GM23338 (cell line): ENCODE data around the gene TMEM63B. TPM values are rescaled to one million over a fixed set of nuclear protein-coding genes. Genes with fewer than 3 reads are reported as not detected.

Experiments
- ATAC-seq: fragments of 200-7000 bp; cut with Tn5 transposase; 3 replicates; pipeline ENCODE4 v1.9.1; 2020
- DNase-seq: peaks from one replicate; pipeline ENCODE4 v3.0.0-alpha.2; 2015; ENCODE audit warnings: low spot score
- H2AFZ ChIP-seq: fragments of 200-600 bp; sonication (generic); 2 replicates; pipeline ENCODE4 v1.8.0; 2016; ENCODE audit warnings: antibody characterized with exemption, mild to moderate bottlenecking, moderate library complexity
- H3F3A ChIP-seq: fragments of 200-600 bp; sonication (generic); replicated peaks from 2 replicates; pipeline ENCODE4 v1.8.0; 2017; ENCODE audit warnings: antibody characterized with exemption, mixed run types, low read depth
- H3K27ac ChIP-seq: fragments of 200-600 bp; sonication (generic); 2 replicates; pipeline ENCODE4 v1.6.1; 2016; ENCODE audit warnings: low read depth
- H3K27me3 ChIP-seq: fragments of 200-600 bp; sonication (generic); 2 replicates; pipeline ENCODE4 v1.8.0; 2016; ENCODE audit warnings: mild to moderate bottlenecking, mixed run types, moderate library complexity; ENCODE audit not compliant: insufficient read depth
- H3K36me3 ChIP-seq: fragments of 200-600 bp; sonication (generic); 2 replicates; pipeline ENCODE4 v1.8.0; 2016; ENCODE audit warnings: mild to moderate bottlenecking; ENCODE audit not compliant: insufficient read depth
- H3K4me1 ChIP-seq: fragments of 200-600 bp; sonication (generic); 2 replicates; pipeline ENCODE4 v1.8.0; 2016; ENCODE audit warnings: mild to moderate bottlenecking, moderate library complexity; ENCODE audit not compliant: insufficient read depth
- H3K4me2 ChIP-seq: fragments of 200-600 bp; sonication (generic); 2 replicates; pipeline ENCODE4 v1.7.1; 2017; ENCODE audit warnings: mixed run types
- H3K4me3 ChIP-seq: fragments of 200-600 bp; sonication (generic); 2 replicates; pipeline ENCODE4 v1.6.1; 2016; ENCODE audit warnings: mixed run types
- H3K79me2 ChIP-seq: fragments of 200-600 bp; sonication (generic); replicated peaks from 2 replicates; pipeline ENCODE4 v1.8.0; 2017; ENCODE audit warnings: mild to moderate bottlenecking; ENCODE audit not compliant: insufficient read depth
- H3K9me2 ChIP-seq: fragments of 200-600 bp; sonication (generic); 2 replicates; pipeline ENCODE4 v1.8.0; 2017; ENCODE audit not compliant: insufficient read depth
- H4K20me1 ChIP-seq: fragments of 200-600 bp; sonication (generic); replicated peaks from 2 replicates; pipeline ENCODE4 v1.8.0; 2017; ENCODE audit warnings: mild to moderate bottlenecking; ENCODE audit not compliant: insufficient read depth
- H3K27ac Mint-ChIP-seq: 2 replicates; pipeline ENCODE4 v1.8.0; 2020; ENCODE audit warnings: inconsistent platforms, mild to moderate bottlenecking, moderate library complexity, mixed read lengths
- H3K27me3 Mint-ChIP-seq: 3 replicates; pipeline ENCODE4 v1.8.0; 2022; ENCODE audit warnings: low read depth, mild to moderate bottlenecking, moderate library complexity, mixed read lengths, inconsistent platforms; ENCODE audit not compliant: insufficient read depth, poor library complexity
- H3K36me3 Mint-ChIP-seq: 3 replicates; pipeline ENCODE4 v1.8.0; 2021; ENCODE audit warnings: low read depth, mild to moderate bottlenecking, inconsistent platforms, moderate library complexity, mixed read lengths
- H3K4me1 Mint-ChIP-seq: 3 replicates; pipeline ENCODE4 v1.8.0; 2020; ENCODE audit warnings: mild to moderate bottlenecking, inconsistent platforms, mixed read lengths
- H3K4me3 Mint-ChIP-seq: 3 replicates; pipeline ENCODE4 v1.8.0; 2021; ENCODE audit warnings: moderate library complexity, mild to moderate bottlenecking, inconsistent platforms, mixed read lengths
- H3K9me3 Mint-ChIP-seq: 3 replicates; pipeline ENCODE4 v1.8.0; 2020; ENCODE audit warnings: moderate library complexity, mild to moderate bottlenecking, inconsistent platforms, mixed read lengths
- EZH2 ChIP-seq: fragments of 200-600 bp; sonication (generic); IDR thresholded peaks from one replicate; pipeline ENCODE4 v1.8.0; 2017; ENCODE audit warnings: antibody characterized with exemption, mild to moderate bottlenecking, low read depth; ENCODE audit not compliant: unreplicated experiment
- EZH2phosphoT487 ChIP-seq: fragments of 200-600 bp; sonication (generic); IDR thresholded peaks from one replicate; pipeline ENCODE4 v1.8.1; 2018; ENCODE audit warnings: antibody characterized with exemption; ENCODE audit not compliant: unreplicated experiment
- JUNB ChIP-seq: IDR thresholded peaks from one replicate; pipeline ENCODE4 v1.6.1; 2016; ENCODE audit warnings: antibody characterized with exemption; ENCODE audit not compliant: unreplicated experiment
- POLR2AphosphoS5 ChIP-seq: IDR thresholded peaks from 2 replicates; pipeline ENCODE4 v1.6.1; 2016; ENCODE audit warnings: antibody characterized with exemption, low read depth
- ZNF331 ChIP-seq: fragments of 250-450 bp; sonication (Bioruptor Pico); IDR thresholded peaks from 2 replicates; pipeline ENCODE4 v1.5.0; 2020; ENCODE audit warnings: low read depth, mild to moderate bottlenecking, moderate library complexity
- ZNF462 ChIP-seq: fragments of 250-450 bp; sonication (Bioruptor Pico); IDR thresholded peaks from 2 replicates; pipeline ENCODE4 v1.5.0; 2020; ENCODE audit warnings: mild to moderate bottlenecking, moderate library complexity
- polyA plus RNA-seq: library from polyadenylated mRNA; unstranded; fragments of >200 nt; fragmentation: Nextera tagmentation; extraction: Ambion mirVana; gene quantifications from 2 replicates; pipeline ENCODE4 v1.2.1, GENCODE V29; 2016
- total RNA-seq: library from RNA; depleted of rRNA; stranded (reverse); fragments of >200 nt; shearing (Covaris generic); gene quantifications from 2 replicates; pipeline ENCODE4 v1.2.3, GENCODE V29; 2014

Gene TMEM63B
- total and polyA plus RNA-seq, 2 experiments from 2014 or later = 10.1 to 36.0 TPM

GRCh38 chr6:44093750-44094402 lies 33.5 kb upstream of the TMEM63B start (continued):
- no peak for TF ChIP-seq ZNF462

- Mint-ChIP-seq H3K27ac (no peak overlapping the region), H3K36me3 (peaks cover 9% of the 10 kb centered on the region; the same call in 2 of the 3 replicates), H3K4me1 (peaks cover 5% of the 10 kb centered on the region; the same call in 2 of the 3 replicates), H3K4me3 (no peak overlapping the region), H3K9me3 (no peaks in the 10 kb centered on the region; the same call in 2 of the 3 replicates), H3K27me3 (peaks cover 6% of the 10 kb centered on the region)
- Histone ChIP-seq H3K4me3 (no peak overlapping the region), H3K27ac (no peak overlapping the region), H3K4me1 (no peaks in the 10 kb centered on the region), H3F3A (no peaks in the 10 kb centered on the region), H3K4me2 (no peak overlapping the region), H2AFZ (no peak overlapping the region), H3K9me2 (no peaks in the 10 kb centered on the region), H3K36me3 (no peaks in the 10 kb centered on the region), H3K27me3 (no peaks in the 10 kb centered on the region), H4K20me1 (peaks cover 11% of the 10 kb centered on the region; the same call in 1 of the 2 replicates), H3K79me2 (no peaks in the 10 kb centered on the region)
- no peak for DNase-seq
- no peak for ATAC-seq
- no peak for TF ChIP-seq EZH2phosphoT487
- no peak for TF ChIP-seq ZNF331
- TF ChIP-seq ZNF462 = no peak
- TF ChIP-seq EZH2 = no peak
- no peak for TF ChIP-seq JUNB
- no peak for TF ChIP-seq POLR2AphosphoS5
Observed at GRCh38 chr6:44094403-44095242, 32.7 kb upstream of the TMEM63B start.
